ENCODE results near the gene LIPN. TPM values are rescaled to one million over a fixed set of nuclear protein-coding genes. Genes with fewer than 3 reads are reported as not detected.

The LIPN gene
- total RNA-seq, 1 experiment from 2014 or later = not detected

GRCh38 chr10:88827671-88828070 is 67.9 kb downstream of the LIPN start:
- H3K4me3 ChIP-seq (ENCODE audit: insufficient read depth, low read depth, low read length) = no peak overlapping the region
- no peak for DNase-seq
- H3K36me3 ChIP-seq (replicated peaks; ENCODE audit: control insufficient read depth, insufficient read depth, low read length) = no peaks in the 10 kb centered on the region
- no peaks in the 10 kb centered on the region for H3K27me3 ChIP-seq (ENCODE audit: control insufficient read depth, insufficient read depth, low read length)

- Histone ChIP-seq H3K27me3 (ENCODE audit: control insufficient read depth, insufficient read depth, low read length) (no peaks in the 10 kb centered on the region), H3K4me3 (ENCODE audit: insufficient read depth, low read depth, low read length) (no peak overlapping the region), H3K36me3 (replicated peaks; ENCODE audit: control insufficient read depth, insufficient read depth, low read length) (no peaks in the 10 kb centered on the region)
- DNase-seq = no peak
Observed at GRCh38 chr10:88828310-88828709, 68.5 kb downstream of the LIPN start.

Other genes starting within 250 kb of the LIPN start
- gene RNLS, start 176.7 kb upstream of the LIPN start, total RNA-seq (2014; rRNA removed; shearing (Covaris generic)) = 4.9 and 9.7 TPM in 2 replicates
- gene LIPJ, start 173.3 kb upstream of the LIPN start, total RNA-seq (2014; rRNA removed; shearing (Covaris generic)) = not detected in 2 replicates
- not detected in 2 replicates for gene LIPF, start 95.6 kb upstream of the LIPN start, total RNA-seq (2014; rRNA removed; shearing (Covaris generic))
- not detected in 2 replicates for gene LIPK, start 53.8 kb upstream of the LIPN start, total RNA-seq (2014; rRNA removed; shearing (Covaris generic))
- not detected in 2 replicates for gene LIPM, start 42.7 kb downstream of the LIPN start, total RNA-seq (2014; rRNA removed; shearing (Covaris generic))
- not detected in 2 replicates for gene ANKRD22, start 91.8 kb downstream of the LIPN start, total RNA-seq (2014; rRNA removed; shearing (Covaris generic))
- 1.3 and 2.3 TPM in 2 replicates for gene STAMBPL1, start 120.2 kb downstream of the LIPN start, total RNA-seq (2014; rRNA removed; shearing (Covaris generic))
- not detected in 2 replicates for gene ACTA2, start 192.8 kb downstream of the LIPN start, total RNA-seq (2014; rRNA removed; shearing (Covaris generic))
- gene FAS, start 230.8 kb downstream of the LIPN start, total RNA-seq (2014; rRNA removed; shearing (Covaris generic)) = 0.14 TPM in 1 of 2 replicates, not detected in the other

All from H7 (cell line).